DOHH2 (cell line): Measurements from ENCODE around the gene EPB41L2.

Source experiments
- H3F3A ChIP-seq: fragments of 200-600 bp; sonication (generic), shearing (Covaris generic); 2 replicates; pipeline ENCODE4 v1.6.0; 2016; ENCODE audit warnings: antibody characterized with exemption, mild to moderate bottlenecking; ENCODE audit not compliant: control insufficient read depth, insufficient read depth
- H3K27ac ChIP-seq: fragments of 200-600 bp; sonication (generic); 2 replicates; pipeline ENCODE4 v1.5.1; 2014; ENCODE audit warnings: low read depth, mild to moderate bottlenecking, low read length, moderate library complexity
- H3K27me3 ChIP-seq: fragments of 200-600 bp; sonication (generic); 2 replicates; pipeline ENCODE4 v1.6.1; 2014; ENCODE audit warnings: mild to moderate bottlenecking, low read length, mixed read lengths; ENCODE audit not compliant: control insufficient read depth
- H3K36me3 ChIP-seq: fragments of 200-600 bp; sonication (generic); 2 replicates; pipeline ENCODE4 v1.6.1; 2014; ENCODE audit warnings: mild to moderate bottlenecking, low read length, moderate library complexity, mixed read lengths; ENCODE audit not compliant: control insufficient read depth
- H3K4me1 ChIP-seq: fragments of 200-600 bp; sonication (generic); 2 replicates; pipeline ENCODE4 v1.6.1; 2014; ENCODE audit warnings: mild to moderate bottlenecking, low read length, mixed read lengths; ENCODE audit not compliant: control insufficient read depth
- H3K4me2 ChIP-seq: fragments of 200-600 bp; sonication (generic); 2 replicates; pipeline ENCODE4 v1.6.0; 2014; ENCODE audit warnings: mild to moderate bottlenecking, low read length, moderate library complexity
- H3K4me3 ChIP-seq: fragments of 200-600 bp; sonication (generic); 2 replicates; pipeline ENCODE4 v1.5.1; 2014; ENCODE audit warnings: mild to moderate bottlenecking, low read length, mixed read lengths
- H3K79me2 ChIP-seq: fragments of 200-600 bp; sonication (generic); 2 replicates; pipeline ENCODE4 v1.6.1; 2014; ENCODE audit warnings: mild to moderate bottlenecking, low read length, mixed read lengths; ENCODE audit not compliant: control insufficient read depth
- H3K9me2 ChIP-seq: fragments of 200-600 bp; sonication (generic); replicated peaks from 2 replicates; pipeline ENCODE4 v1.6.1; 2014; ENCODE audit warnings: mild to moderate bottlenecking, low read length, mixed read lengths; ENCODE audit not compliant: control insufficient read depth
- H3K9me3 ChIP-seq: fragments of 200-600 bp; sonication (generic); 2 replicates; pipeline ENCODE4 v1.6.1; 2014; ENCODE audit warnings: antibody characterized with exemption, low read length, mixed read lengths; ENCODE audit not compliant: control insufficient read depth, insufficient read depth
- H4K20me1 ChIP-seq: fragments of 200-600 bp; sonication (generic); 2 replicates; pipeline ENCODE4 v1.6.0; 2014; ENCODE audit warnings: low read depth, mild to moderate bottlenecking, antibody characterized with exemption, low read length, moderate library complexity; ENCODE audit not compliant: control insufficient read depth, insufficient read depth
- CTCF ChIP-seq: fragments of 200-600 bp; sonication (generic); IDR thresholded peaks from one replicate; pipeline ENCODE4 v1.5.1; 2014; ENCODE audit warnings: antibody characterized with exemption, mild to moderate bottlenecking, low read depth, low read length; ENCODE audit not compliant: poor library complexity, severe bottlenecking
- EZH2phosphoT487 ChIP-seq: fragments of 200-600 bp; sonication (generic); IDR thresholded peaks from 2 replicates; pipeline ENCODE4 v1.6.1; 2017; ENCODE audit warnings: borderline replicate concordance, mild to moderate bottlenecking, antibody characterized with exemption, low read length, moderate library complexity, mixed read lengths

The EPB41L2 gene

GRCh38 chr6:130934848-130935585, 128.0 kb downstream of the EPB41L2 start:
- Histone ChIP-seq H3K4me2 (no peak overlapping the region), H3K27ac (no peak overlapping the region), H3K27me3 (no peaks in the 10 kb centered on the region), H3K4me3 (no peak overlapping the region), H3F3A (no peaks in the 10 kb centered on the region), H3K9me2 (no peaks in the 10 kb centered on the region), H4K20me1 (no peaks in the 10 kb centered on the region), H3K36me3 (no peaks in the 10 kb centered on the region), H3K9me3 (no peaks in the 10 kb centered on the region), H3K79me2 (peaks cover 12% of the 10 kb centered on the region), H3K4me1 (no peaks in the 10 kb centered on the region)
- TF ChIP-seq CTCF, result no peak
- TF ChIP-seq EZH2phosphoT487, result no peak

GRCh38 chr6:130933712-130934200, 129.3 kb downstream of the EPB41L2 start:
- no peaks in the 10 kb centered on the region for H4K20me1 ChIP-seq
- no peaks in the 10 kb centered on the region for H3K36me3 ChIP-seq
- no peak overlapping the region for H3K4me3 ChIP-seq
- H3K79me2 ChIP-seq, result peaks cover 14% of the 10 kb centered on the region
- H3K4me1 ChIP-seq, result no peaks in the 10 kb centered on the region
- H3F3A ChIP-seq, result no peaks in the 10 kb centered on the region
- no peak overlapping the region for H3K4me2 ChIP-seq
- no peaks in the 10 kb centered on the region for H3K9me2 ChIP-seq
- TF ChIP-seq EZH2phosphoT487 (no peak), CTCF (no peak)
- no peak overlapping the region for H3K27ac ChIP-seq
- H3K27me3 ChIP-seq, result no peaks in the 10 kb centered on the region
- no peaks in the 10 kb centered on the region for H3K9me3 ChIP-seq

GRCh38 chr6:130932921-130933320, 130.1 kb downstream of the EPB41L2 start:
- no peak for TF ChIP-seq CTCF
- no peak for TF ChIP-seq EZH2phosphoT487
- no peaks in the 10 kb centered on the region for H3K9me2 ChIP-seq
- H3K4me2 ChIP-seq, result no peak overlapping the region
- no peaks in the 10 kb centered on the region for H3K4me1 ChIP-seq
- no peak overlapping the region for H3K27ac ChIP-seq
- H3K27me3 ChIP-seq, result no peaks in the 10 kb centered on the region
- H3K4me3 ChIP-seq, result no peak overlapping the region
- no peaks in the 10 kb centered on the region for H3F3A ChIP-seq
- no peaks in the 10 kb centered on the region for H4K20me1 ChIP-seq
- no peaks in the 10 kb centered on the region for H3K9me3 ChIP-seq
- H3K36me3 ChIP-seq, result no peaks in the 10 kb centered on the region
- H3K79me2 ChIP-seq, result peaks cover 13% of the 10 kb centered on the region
